Stimulated activated CD8-positive, alpha-beta memory T cell treated with anti-CD3 and anti-CD28 coated beads, Interleukin-15, amount 100 ng/mL, for 48 hours (primary cell): ENCODE results near the gene STOX2.

Source experiments
- DNase-seq, 2 donors: peaks; one replicate each; pipeline ENCODE4 v3.0.0-alpha.2; 2020; ENCODE audit warnings: low read depth in 2 of 2

The STOX2 gene, protein sequence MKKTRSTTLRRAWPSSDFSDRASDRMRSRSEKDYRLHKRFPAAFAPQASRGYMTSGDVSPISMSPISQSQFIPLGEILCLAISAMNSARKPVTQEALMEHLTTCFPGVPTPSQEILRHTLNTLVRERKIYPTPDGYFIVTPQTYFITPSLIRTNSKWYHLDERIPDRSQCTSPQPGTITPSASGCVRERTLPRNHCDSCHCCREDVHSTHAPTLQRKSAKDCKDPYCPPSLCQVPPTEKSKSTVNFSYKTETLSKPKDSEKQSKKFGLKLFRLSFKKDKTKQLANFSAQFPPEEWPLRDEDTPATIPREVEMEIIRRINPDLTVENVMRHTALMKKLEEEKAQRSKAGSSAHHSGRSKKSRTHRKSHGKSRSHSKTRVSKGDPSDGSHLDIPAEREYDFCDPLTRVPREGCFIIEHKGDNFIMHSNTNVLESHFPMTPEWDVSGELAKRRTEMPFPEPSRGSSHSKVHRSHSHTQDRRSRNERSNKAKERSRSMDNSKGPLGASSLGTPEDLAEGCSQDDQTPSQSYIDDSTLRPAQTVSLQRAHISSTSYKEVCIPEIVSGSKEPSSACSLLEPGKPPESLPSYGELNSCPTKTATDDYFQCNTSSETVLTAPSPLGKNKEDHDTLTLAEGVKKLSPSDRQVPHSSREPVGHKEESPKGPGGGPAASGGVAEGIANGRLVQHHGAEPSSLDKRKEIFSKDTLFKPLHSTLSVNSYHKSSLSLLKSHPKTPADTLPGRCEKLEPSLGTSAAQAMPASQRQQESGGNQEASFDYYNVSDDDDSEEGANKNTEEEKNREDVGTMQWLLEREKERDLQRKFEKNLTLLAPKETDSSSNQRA (N-terminal part only)

DNA sequence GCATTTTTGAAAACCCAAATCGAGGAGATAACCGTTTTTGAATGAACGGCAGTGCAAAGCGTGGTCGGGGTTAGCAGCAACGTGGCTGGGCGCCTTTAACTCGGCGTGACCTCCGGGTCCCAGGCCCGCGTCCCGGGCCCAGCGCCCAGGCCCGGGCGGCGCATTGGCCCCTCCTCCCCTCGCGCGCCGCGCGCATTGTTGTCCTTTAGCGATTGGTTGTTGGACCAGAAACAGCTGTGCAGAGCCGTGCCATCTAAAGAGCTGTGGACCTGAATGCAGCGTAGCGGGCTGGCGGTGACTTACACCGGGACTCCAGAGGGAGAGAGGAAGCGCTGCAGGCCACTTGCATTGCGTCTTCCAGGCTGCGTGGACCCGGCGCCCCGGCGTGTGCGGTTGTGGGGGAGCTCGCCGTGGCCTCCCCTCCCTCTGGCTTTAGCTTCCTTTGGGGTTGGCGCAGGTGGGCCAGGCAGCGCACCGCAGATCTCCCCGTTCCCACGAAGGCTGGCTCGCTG, at the start of gene STOX2:
TSS of gene STOX2 (plus strand) at position 227 of the 512 bp plus-strand sequence. CDS start 1,484 bp downstream, outside the sequence.
- DNase-seq, result no peak

DNA sequence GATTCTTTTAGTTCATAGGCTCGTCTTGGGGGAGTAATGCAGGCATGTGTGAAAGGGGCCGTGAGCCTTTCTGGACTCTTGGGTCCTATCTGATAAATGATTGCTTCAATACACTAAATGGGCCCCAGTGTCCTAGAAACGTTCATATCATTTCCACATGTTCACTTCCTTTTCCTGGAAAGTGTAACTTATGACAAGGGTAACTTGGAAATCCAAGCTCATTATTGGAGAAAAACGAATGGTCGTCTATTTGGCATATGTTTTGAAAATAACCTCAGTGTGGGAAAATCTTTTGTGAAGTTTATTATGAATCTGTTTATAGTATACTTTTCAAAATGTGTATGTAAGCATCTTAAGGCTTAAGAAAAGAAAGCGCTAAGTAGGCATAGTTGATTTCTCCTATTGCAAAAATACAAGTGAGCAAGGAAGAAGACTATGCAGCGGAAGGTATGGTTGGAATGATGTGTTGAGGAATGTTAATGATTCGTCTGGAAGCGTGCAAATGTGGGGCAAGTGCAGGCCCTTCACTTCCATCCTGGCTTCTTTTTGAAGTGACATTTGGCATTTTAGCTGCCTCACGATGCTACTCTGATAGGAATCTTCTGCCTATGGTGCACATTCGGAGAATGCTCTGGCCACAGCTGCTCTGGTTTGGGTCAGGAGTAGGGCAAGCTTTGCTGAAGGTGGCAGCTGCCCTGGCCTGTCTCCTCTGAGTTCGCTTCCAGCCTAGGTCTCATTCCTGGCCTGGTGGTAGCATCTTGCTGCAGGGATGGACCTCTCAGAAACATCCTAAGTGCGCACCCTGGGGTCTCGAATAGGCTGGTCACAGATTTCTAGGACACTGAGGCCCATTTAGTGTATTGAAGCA, 49.5 kb upstream of the STOX2 start:
- DNase-seq, result no peak

DNA sequence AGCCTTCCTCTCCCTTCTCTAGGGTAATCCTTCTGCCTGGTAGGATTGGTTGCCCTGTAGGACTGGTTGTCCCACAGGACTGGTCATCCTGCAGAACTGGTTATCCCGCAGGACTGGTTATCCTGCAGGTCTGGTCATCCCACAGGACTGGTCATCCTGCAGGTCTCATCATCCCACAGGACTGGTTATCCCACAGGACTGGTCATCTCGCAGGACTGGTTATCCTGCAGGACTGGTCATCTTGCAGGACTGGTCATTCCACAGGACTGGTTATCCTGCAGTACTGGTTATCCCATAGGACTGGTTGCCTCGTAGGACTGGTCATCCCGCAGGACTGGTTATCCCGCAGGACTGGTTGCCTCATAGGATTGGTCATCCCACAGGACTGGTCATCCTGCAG, 48.1 kb upstream of the STOX2 start:
- DNase-seq, result no peak

DNA sequence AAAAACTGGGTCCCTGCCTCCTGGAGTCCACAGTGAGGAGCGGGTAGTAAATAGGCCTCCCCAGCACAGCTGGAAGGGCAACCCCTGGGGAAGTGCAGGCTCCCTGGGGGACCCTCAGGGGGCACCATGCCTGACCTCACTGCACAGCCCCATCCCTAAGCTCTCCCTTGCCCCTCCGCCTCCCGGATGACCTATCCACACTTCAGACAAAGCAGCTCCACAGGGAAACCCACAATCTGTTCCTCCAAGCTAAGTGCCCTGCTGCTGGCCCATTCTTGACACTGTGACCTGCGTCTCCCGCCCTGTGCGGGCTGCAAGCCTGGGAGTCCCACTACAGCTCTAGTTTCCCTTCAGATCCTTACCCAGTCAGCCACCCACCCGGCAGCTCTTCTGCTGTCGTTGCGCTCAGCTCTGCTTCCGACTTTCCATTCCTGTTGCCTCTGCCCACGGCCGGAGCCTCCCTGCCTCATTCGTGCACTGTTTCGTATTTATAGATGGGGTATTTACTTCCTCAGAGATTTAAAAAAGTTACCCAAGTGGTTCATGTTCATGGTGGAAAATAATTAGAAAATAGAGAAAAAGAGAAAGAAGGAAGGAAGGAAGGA, 47.0 kb upstream of the STOX2 start:
- DNase-seq, result no peak

DNA sequence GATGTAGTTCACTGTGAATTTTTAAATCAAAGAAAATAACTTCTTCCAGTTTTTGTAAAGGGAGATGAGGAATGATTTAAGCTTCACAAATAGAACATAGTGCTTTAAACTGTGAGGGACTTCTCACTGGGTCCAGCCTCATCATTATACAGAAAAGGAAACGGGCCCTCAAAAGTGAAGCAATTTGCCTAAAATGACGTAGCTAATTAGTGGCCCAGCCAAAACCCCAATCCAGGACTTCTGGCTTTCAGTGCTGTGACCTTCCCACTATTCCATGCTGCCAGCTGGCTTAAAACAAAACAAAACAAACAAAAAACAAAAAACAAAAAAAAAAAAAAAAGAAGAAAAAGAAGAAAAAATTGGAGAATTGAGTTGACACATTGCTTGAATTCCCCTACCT, 45.0 kb upstream of the STOX2 start:
- no peak for DNase-seq

DNA sequence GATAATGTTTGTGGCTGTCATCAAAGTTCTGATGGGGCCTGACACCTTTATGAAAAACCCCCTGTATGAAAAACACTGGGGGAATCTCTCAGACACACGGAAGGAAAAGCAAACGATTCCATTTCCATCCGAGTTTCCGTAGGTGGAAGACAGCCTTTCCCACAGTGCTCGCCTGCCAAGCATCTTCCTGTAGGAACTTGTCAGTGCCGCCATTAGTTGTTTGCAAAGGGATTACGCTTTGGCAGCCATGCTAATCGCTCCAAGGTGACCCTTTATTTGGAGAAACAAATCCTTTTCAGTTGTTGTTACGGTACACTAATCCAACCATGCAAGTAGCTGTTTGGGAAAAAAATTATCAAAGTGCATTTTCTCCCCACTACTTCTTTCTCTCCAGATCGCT, 44.4 kb upstream of the STOX2 start:
- DNase-seq, result no peak

DNA sequence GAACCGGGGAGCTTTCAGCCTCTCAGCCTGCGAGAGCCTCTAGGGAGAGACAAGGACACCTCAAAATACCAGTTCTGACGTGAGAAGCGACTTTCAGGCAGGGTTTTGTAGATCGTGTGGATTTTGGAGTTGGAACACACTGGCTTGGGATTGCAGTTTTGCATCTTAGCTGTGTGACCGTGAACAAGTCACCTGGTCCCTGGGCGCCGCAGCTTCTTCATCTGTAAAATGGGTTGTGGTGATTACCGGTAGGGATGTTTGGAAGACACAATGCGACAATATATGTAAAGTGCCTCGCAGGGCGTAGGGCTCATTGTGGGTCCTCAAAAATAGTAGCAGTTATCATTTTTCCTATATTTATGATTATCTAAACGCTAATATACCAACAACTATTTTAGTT, 43.7 kb upstream of the STOX2 start:
- DNase-seq, result no peak

DNA sequence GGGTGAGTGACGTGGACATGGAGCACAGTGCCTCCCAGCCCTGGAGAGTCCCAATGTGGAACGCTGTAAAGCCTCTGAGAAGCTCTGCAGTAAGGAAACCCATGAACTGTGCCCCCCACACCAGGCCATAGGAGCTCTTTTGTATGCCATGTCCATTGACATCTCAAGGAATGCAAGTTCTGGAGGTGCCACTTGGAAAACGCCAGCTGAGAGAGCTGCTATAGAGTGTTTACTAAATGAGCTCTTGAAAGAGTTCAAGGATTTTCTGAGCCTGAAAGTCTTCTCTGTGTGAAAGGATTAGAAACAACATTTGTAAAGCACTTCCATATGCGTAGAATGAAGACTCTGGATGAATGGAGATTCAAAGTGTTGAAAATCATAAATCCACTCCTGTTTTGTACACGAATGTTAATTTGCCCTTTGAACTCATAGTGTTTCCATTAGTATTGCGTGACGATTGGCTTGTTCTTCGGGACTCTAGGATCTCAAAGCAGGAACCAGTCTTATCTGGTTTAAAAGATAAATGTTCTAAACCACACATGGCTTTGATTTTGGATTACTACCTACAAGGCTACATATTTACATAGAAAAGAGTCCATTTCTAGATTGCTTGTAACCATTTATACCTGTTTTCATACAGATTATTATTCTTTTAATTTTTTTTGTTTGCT, 41.8 kb upstream of the STOX2 start:
- DNase-seq, result no peak

DNA sequence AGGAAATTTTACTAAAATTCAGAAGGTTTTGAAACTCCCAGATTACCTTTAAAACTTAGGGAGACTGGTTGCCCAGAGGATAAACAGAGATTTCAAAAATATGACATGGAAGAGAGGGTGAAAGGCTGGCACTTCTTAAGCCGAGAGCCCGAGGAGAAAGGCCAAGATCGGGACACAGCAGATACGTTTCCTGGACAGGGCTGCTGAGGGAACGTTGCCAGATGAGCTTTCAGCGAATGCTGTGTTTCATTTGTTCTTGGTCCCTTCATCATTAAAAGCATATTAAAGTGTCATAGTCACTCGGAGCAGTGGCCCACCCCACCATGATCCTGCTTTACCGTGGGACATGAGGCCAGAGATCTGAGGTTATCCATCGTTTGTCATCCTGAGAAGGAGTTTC, 37.9 kb upstream of the STOX2 start:
- DNase-seq, result no peak

DNA sequence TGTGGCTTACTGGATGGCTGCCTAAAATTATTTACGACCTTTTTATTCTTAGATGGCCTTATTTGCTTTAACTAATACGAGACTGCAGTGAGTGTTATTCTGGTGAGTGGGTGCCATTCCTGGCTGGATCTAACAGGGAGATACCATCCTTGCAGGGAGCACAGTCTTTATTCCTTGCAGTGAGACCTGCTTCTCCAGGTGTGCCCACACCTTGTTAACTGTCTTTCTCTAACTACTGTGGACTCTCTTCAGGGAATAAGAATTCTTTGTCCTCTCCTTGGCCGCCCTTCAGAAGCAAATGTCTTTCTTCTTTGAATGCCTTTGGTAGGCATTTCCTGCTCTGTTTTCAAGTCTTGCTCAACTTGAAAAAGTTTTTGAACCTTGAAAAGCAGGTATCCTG, 34.1 kb upstream of the STOX2 start:
- DNase-seq, result no peak

DNA sequence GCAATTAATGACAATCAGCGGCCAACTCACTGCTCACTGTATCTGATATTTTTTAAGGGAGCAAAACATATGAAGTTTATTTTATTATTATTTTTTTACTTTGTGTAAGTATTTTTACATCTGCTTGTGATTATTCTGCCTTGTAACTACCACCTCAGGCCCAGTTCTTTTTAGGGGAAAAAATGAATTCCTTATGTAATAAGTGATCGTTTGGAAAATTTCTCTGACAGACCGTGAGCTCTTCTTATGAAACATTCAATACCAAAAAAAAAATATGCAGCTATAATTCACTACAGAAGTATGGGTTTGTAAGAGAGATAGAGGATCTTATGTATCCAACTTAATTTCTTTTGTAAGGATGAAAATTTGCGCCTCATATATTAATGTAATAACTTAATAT, 33.5 kb upstream of the STOX2 start:
- no peak for DNase-seq

DNA sequence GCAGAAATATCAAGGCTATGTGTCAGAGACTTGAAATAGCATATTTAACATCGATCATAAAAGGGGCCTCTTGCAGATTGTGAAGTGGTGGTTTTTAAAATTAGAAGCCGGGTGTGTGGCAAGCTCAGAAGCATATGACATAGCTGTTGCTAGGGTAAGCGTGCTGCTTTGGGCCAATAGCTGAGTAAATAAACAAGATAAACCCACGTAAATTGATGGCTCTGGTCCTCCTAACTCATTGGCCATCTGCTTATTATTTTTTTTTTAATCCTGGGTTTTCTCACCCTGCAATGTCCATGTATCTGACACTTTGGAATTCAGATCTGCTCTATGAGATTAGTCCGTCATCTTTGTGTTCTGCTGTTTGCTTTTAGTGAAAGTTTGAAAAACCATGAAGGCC, 32.6 kb upstream of the STOX2 start:
- no peak for DNase-seq

DNA sequence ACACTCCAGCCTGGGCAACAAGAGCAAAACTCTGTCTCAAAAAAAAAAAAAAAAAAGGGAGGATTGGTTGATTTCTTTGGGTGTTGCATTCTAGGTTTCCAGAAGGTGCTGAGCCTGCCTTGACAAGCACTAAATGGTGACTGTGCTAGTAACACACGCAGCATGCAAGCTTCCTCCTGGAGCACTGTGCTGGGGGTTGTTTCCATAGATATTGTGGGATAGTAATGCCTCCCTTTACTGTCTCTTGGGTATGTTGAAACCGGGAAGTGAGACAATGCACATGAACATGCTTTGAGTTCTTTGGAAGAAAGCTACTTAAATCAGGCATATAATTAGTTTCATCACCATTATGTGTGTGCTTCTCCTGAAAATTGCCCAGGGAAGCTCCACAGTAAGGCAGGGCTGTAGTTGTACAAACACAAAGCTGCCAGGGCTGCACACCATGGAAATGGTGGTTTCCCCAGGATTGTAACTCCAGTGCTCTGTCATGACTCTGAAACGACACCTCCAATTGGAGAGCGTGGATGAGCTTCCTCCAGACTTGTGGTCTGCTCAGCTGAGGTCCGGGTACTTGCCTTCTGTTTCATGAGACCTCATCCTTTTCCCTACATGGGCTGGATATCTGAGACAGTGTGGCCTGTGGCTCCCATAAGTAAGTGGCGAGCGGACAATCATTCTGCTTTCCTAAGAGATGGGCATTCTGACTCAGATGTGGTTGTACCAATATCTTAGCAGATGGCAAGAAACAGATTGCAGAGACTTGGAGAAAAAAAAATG, 31.5 kb upstream of the STOX2 start:
- no peak for DNase-seq

DNA sequence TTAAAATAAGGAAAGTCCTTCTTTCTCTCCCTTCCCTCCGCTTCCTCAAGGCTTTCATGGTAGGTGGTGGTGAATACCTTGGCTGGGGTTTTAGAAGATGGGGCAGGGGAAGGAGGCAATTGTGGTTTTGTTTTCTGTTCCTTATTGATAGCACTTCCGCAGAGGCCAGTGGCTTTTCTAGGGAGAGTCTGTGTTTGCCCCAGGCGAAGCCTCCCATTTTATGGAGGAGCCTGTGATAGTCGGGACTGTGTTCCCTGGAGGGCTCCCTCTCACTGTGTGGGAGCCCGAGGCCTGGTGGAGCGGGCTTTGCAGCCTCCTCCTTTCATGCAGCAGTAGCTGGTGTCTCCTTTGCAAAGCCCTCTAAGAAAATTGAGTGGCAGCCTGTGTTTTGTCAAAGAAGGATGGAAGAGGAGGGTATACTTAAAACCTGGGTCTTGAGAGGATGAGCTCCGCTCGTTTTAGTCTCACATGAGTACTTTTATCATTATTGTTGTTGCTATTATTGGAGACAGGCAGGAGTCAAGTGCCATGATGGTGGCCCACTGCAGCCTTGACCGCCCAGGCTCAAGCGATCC, 29.8 kb upstream of the STOX2 start:
- DNase-seq, result no peak

DNA sequence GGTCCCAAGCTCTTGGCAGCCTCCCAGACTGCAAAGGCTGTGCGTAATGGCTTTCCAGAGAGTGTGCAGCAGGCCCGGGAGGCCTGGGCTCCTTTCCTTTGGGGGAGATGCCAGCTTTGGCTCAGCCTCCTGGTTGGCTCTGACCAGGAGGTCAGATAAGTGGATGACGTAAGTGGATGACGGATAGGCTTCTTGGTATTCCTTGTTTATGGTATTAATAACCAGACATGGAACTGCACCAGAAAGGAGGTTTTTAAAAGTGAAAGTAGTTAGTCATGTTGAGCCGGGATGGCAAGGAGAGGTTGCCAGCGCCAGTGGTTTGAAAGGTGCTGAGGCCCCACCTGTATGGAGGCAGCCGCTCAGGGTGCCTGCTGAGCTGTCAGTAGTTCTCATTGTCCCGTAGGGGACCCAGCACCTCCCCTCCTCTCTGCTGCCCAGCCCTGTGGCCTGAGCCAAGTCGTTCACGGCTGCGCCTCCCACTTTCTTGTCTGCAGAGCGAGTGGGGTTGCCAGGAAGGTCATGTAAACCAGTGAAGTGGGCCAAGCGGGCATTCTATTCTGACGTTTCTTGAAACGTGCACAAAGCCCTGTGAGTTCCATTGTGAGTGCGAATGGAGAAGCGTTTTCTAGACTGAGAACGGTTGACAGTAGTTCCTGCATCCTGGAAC, 28.7 kb upstream of the STOX2 start:
- no peak for DNase-seq

DNA sequence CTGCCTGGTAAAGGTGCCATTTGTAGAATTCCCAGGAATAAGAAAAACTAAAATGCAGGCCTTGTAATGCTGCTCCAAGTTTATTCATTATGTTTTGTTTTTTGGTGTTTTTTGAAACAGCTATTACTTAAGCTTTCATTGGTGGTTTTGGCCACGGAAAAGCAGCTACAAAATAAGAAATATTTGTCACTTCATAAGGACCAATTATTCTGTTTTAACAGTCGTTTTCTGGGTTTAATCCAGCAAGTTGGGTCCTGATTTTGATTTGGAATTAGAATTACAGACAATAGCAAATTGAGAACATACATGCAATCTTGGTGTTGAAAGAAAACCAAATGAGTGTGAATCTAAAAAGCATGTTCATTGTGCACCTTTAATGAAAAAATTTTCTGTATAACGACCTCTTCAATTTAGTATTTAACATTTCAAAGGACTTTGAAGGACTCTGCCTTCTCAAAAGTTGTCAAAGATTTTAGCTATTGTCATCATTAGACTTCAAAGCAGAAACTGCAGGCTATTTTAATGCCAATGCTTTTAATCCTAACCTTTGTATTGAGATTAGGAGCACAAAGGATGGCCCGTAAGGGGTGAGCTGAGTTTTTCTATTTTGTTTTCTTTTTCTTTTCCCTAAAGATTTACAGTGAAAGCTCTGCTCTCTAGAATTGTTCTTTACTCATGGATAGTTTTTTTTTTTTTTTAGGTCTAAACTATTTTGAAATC, 26.7 kb upstream of the STOX2 start:
- no peak for DNase-seq

DNA sequence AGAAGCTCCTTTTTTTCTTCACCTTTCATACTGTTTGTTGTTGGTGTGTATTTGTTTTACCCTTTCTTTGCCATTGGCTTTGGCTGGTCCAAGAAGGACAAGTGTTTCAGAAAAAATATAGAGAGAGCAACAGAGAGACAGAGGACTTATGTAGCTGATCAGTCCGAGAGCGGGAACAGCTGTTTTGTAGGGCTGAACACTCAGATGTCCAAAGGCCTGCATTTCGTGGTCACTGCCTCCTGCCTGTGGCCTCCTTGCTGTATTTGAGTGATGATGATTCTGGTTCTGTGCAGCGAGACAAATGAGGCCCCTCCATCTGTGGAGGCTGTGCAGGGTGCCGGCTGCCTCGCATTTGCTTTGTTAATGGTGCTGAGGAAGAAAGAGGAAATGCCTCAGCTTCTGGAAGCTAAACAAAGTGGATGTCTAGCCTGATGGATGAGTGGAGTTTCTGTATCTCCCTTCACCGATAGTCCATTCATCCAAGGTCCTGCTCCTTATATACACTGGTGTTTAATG, 19.8 kb upstream of the STOX2 start:
- DNase-seq, result no peak

DNA sequence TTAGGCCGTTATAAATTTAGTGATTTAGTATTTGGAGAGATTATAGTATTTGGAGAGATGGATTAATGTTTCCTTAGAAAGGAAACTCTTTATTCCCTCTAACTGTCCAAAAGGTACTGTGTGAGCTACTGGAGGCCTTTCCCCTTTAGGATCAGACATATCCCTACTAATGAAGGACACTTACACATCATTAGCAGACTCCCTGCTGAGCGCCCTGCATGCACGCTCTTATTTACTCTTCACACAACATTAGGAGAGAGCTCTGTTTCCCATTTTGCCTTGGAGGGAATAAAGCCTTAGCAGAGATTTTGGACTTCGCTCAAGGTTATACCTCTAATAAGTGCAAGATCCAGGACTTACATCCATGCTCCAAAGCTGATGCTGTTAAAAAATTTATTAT, 17.8 kb upstream of the STOX2 start:
- DNase-seq, result no peak
